ENCODE results near the gene RAPGEF4. TPM values are rescaled to one million over a fixed set of nuclear protein-coding genes. Genes with fewer than 3 reads are reported as not detected.
A peak's percentile ranks its signal among the peaks of the same experiment; 100 is the strongest.

Gene RAPGEF4
- total and polyA plus RNA-seq, 2 of the 8 experiments (the other 6 are each of a cell fraction or from before 2014, with no cell fraction given), result 1.2 to 2.6 TPM

DNA sequence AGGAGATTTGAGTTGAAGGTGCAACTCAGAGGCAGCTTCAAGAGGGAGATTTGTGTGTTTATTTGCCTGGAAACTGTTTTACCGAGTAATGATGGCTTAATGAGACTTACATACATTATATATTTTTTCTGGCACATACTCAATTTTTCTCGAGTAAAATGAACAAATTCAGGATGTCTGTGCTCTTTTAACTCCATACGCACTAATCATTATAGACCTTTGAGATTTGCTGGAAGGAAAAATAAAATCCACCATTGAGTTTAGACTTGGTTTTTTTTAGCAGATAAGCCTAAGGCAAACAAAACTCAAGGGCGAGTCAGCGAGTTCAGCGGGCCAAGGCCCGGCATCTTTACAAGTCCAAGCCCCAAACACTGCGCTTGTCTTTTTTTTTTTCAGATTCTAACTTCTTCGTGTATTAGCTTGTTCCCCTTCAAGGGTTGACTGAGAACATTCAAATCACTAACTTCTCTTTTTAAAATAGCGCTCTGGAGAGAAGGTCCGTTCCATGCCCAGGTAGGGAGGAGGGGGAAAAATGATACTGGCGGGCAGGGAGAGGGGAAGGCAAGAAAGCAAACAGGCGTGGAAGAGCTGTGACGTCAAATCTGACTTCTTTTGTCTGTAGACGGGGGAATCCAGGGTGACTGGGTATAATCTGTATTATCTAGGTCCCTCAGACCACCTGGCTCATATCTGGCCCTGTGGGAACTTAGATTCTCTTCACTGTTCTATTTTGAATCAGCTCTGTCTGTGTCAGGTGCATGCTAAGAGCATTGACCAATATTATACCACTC, 267.3 kb downstream of the RAPGEF4 start:
- Histone ChIP-seq H3K79me2 (ENCODE audit: control insufficient read depth in 1 of 2, insufficient read depth in 2 of 2, low read length in 2 of 2) (no peaks in the 10 kb centered on the region), H3K79me1 (ENCODE audit: low read depth, low read length) (no peaks in the 10 kb centered on the region), H3K27me3 (replicated peaks in 1 of 4; ENCODE audit: control insufficient read depth in 3 of 4, extremely low read depth in 1 of 4, insufficient read depth in 3 of 4, low read length in 3 of 4) (no peaks in the 10 kb centered on the region), H3K4me2 (ENCODE audit: insufficient read depth in 1 of 2, low read depth in 2 of 2, low read length in 2 of 2) (no peak overlapping the region; a peak in 1 of 4 replicates), H3K56ac (replicated peaks; ENCODE audit: insufficient read length, low read depth, low read length) (no peak overlapping the region), H3K4me1 (replicated peaks in 1 of 4; ENCODE audit: control insufficient read depth in 3 of 4, insufficient read depth in 4 of 4, low read length in 3 of 4) (peaks cover 0 to 4% (median 0%) of the 10 kb centered on the region in 4 experiments; a peak in 2 of 7 replicates), H3K14ac (ENCODE audit: insufficient read length) (no peak overlapping the region), H3K4me3 (ENCODE audit: extremely low read depth in 1 of 4, insufficient read depth in 2 of 4, low read depth in 3 of 4, low read length in 4 of 4) (no peak overlapping the region), H2AFZ (ENCODE audit: low read length) (peak overlapping the region; percentile 81), H2BK20ac (ENCODE audit: low read length) (no peak overlapping the region; the same call in 1 of the 2 replicates), H3K9ac (replicated peaks in 1 of 4; ENCODE audit: extremely low read depth in 1 of 4, low read depth in 3 of 4, low read length in 3 of 4) (no peak overlapping the region), H3K23ac (ENCODE audit: insufficient read length) (no peak overlapping the region), H3K4ac (replicated peaks; ENCODE audit: insufficient read length, low read depth, low read length) (no peak overlapping the region), H2BK120ac (replicated peaks; ENCODE audit: low read depth, low read length) (no peak overlapping the region), H3K18ac (ENCODE audit: extremely low read depth, low read length) (no peak overlapping the region), H3K27ac (ENCODE audit: low read depth, low read length) (no peak overlapping the region), H2AK5ac (ENCODE audit: low read depth, low read length) (no peak overlapping the region), H3K9me3 (ENCODE audit: insufficient read depth in 2 of 2, low read depth in 1 of 2, low read length in 1 of 2) (no peaks in the 10 kb centered on the region), H3K23me2 (ENCODE audit: low read depth, low read length) (no peaks in the 10 kb centered on the region), H3K36me3 (ENCODE audit: control insufficient read depth in 2 of 4, insufficient read depth in 4 of 4, low read length in 3 of 4) (no peaks in the 10 kb centered on the region), H4K20me1 (replicated peaks in 1 of 2; ENCODE audit: control insufficient read depth in 1 of 2, insufficient read depth in 2 of 2, low read length in 2 of 2) (no peaks in the 10 kb centered on the region), H4K5ac (ENCODE audit: insufficient read length, low read depth, low read length) (no peak overlapping the region), H2BK5ac (ENCODE audit: low read depth, low read length) (no peak overlapping the region), H2BK15ac (ENCODE audit: low read length) (no peak overlapping the region), H2BK12ac (ENCODE audit: low read depth, low read length) (no peak overlapping the region), H4K91ac (replicated peaks; ENCODE audit: insufficient read length, low read length) (no peak overlapping the region), H4K8ac (ENCODE audit: extremely low read depth, insufficient read depth, low read length) (no peak overlapping the region)
- POLR2A ChIA-PET (ENCODE audit: partially characterized antibody), result no interaction called here
- no peak for TF ChIP-seq SIRT6 (IDR thresholded peaks at IDR 0.05; ENCODE audit: low read length)
- TF ChIP-seq EGR1 (IDR thresholded peaks at IDR 0.05; ENCODE audit: borderline replicate concordance, low read depth, low read length), result no peak
- TF ChIP-seq EP300 (IDR thresholded peaks at IDR 0.05; ENCODE audit: borderline replicate concordance in 1 of 2, low read depth in 2 of 2, low read length in 2 of 2), result no peak
- TF ChIP-seq BACH1 (IDR thresholded peaks at IDR 0.05; ENCODE audit: low read length), result 0 out of 2 replicates have a peak, but pooled peaks have one; percentile 8
- CTCF ChIA-PET (ENCODE audit: partially characterized antibody), result interaction anchor here (0.5 to 1.3 kb wide), 7 partner anchors 15 to 820 kb away, joined by 3 to 5 read pairs (median 3); no protein-coding TSS in a partner anchor
- no peak for FAIRE-seq
- WGBS, 2 experiments (ENCODE audit: extremely low coverage in 1 of 2, insufficient coverage in 1 of 2, insufficient read length in 1 of 2, insufficient replicate concordance in 2 of 2, low coverage in 1 of 2, low lambda C conversion rate in 2 of 2, missing lambda C conversion rate in 1 of 2), result 68% methylated on average over 15 of the region's 15 CpGs; no CpG with 5 or more reads in 1 of the 2 experiments
- DNase-seq (ENCODE audit: low read depth in 1 of 2, low spot score in 2 of 2), result no peak

All from H1 (cell line).